ENCODE results near the gene IL31RA.

- no peak for TF ChIP-seq TCF12 (IDR thresholded peaks at IDR 0.05; ENCODE audit: low read depth, low read length)
- TF ChIP-seq SUZ12 (IDR thresholded peaks at IDR 0.05; ENCODE audit: unreplicated experiment): no peak
- no peak for TF ChIP-seq ELK1 (IDR thresholded peaks at IDR 0.05; ENCODE audit: low read depth, low read length)
- TF ChIP-seq POU2F2 (IDR thresholded peaks at IDR 0.05; ENCODE audit: borderline replicate concordance, low read depth, low read length): no peak
- 0 out of 2 replicates have a peak, but pooled peaks have one; percentile 42 for TF ChIP-seq RB1 (IDR thresholded peaks at IDR 0.05; ENCODE audit: borderline replicate concordance)
- 0 out of 2 replicates have a peak, but pooled peaks have one; percentile 37 for TF ChIP-seq MXI1 (IDR thresholded peaks at IDR 0.05; ENCODE audit: low read depth, low read length)
- TF ChIP-seq RFX5 (IDR thresholded peaks at IDR 0.05; ENCODE audit: low read depth, low read length): no peak
- TF ChIP-seq USF1 (IDR thresholded peaks at IDR 0.05; ENCODE audit: borderline replicate concordance, extremely low read length, insufficient read depth, low read depth, low read length): no peak
- peak; percentile 62 to 69; a peak in 2 of 4 replicates for TF ChIP-seq EP300 (IDR thresholded peaks at IDR 0.05; ENCODE audit: borderline replicate concordance in 1 of 2, control insufficient read depth in 1 of 2, low read depth in 2 of 2, low read length in 2 of 2)
- no peak for TF ChIP-seq NRF1 (conservative IDR thresholded peaks at IDR 0.05; ENCODE audit: low read depth, low read length)
- no peak for TF ChIP-seq CHD1 (IDR thresholded peaks at IDR 0.05; ENCODE audit: low read depth, low read length)
- no peak for TF ChIP-seq POLR2A (IDR thresholded peaks at IDR 0.05; ENCODE audit: low read depth, low read length)
These were observed 52.1 kb downstream of the IL31RA start for GRCh38 chr5:55903121-55903701.

Data from GM12878 (cell line).